GM13976 (cell line): Measurements from ENCODE around the gene TMEM37.

Source experiments
- DNase-seq: peaks from one replicate; pipeline ENCODE4 v3.0.0; 2012; ENCODE audit warnings: low spot score
- in situ Hi-C: fragments of 300-500 bp; cut with MboI; formaldehyde crosslinking; loops from one replicate; pipeline ENCODE4 v1.12.0; 2022; ENCODE audit warnings: low sequenced_read_pairs, mixed read lengths, inconsistent platforms; ENCODE audit not compliant: unreplicated experiment
- TF ChIP-seq, protein P1 (sequence below): IDR thresholded peaks from 2 replicates; pipeline ENCODE4 v1.5.1; 2012; ENCODE audit warnings: borderline replicate concordance, mild to moderate bottlenecking; ENCODE audit not compliant: insufficient read depth; ENCODE audit errors: extremely low read depth, missing control alignments, control extremely low read depth

Gene TMEM37

GRCh38 chr2:119463990-119464389 is 32.3 kb downstream of the TMEM37 start:
- DNase-seq = no peak
- TF ChIP-seq, protein P1, sequence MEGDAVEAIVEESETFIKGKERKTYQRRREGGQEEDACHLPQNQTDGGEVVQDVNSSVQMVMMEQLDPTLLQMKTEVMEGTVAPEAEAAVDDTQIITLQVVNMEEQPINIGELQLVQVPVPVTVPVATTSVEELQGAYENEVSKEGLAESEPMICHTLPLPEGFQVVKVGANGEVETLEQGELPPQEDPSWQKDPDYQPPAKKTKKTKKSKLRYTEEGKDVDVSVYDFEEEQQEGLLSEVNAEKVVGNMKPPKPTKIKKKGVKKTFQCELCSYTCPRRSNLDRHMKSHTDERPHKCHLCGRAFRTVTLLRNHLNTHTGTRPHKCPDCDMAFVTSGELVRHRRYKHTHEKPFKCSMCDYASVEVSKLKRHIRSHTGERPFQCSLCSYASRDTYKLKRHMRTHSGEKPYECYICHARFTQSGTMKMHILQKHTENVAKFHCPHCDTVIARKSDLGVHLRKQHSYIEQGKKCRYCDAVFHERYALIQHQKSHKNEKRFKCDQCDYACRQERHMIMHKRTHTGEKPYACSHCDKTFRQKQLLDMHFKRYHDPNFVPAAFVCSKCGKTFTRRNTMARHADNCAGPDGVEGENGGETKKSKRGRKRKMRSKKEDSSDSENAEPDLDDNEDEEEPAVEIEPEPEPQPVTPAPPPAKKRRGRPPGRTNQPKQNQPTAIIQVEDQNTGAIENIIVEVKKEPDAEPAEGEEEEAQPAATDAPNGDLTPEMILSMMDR = no peak
- in situ Hi-C loops = no loop called here

- TF ChIP-seq, protein P1 = no peak
- in situ Hi-C loops = loop anchor here (5.0 kb wide), 1 partner anchor 58 kb away; no protein-coding TSS in a partner anchor
These were observed 33.3 kb downstream of the TMEM37 start for GRCh38 chr2:119464981-119465380.

GRCh38 chr2:119465687-119466086 is 34.0 kb downstream of the TMEM37 start:
- TF ChIP-seq, protein P1 = no peak
- no peak for DNase-seq
- in situ Hi-C loops = loop anchor here (5.0 kb wide), 1 partner anchor 58 kb away; no protein-coding TSS in a partner anchor

More at GRCh38 chr2:119464981-119465380, 33.3 kb downstream of the TMEM37 start:
- DNase-seq = no peak

GRCh38 chr2:119466373-119466772 is 34.7 kb downstream of the TMEM37 start:
- DNase-seq = no peak
- in situ Hi-C loops = loop anchor here (5.0 kb wide), 1 partner anchor 59 kb away; no protein-coding TSS in a partner anchor
- TF ChIP-seq, protein P1 = no peak

- DNase-seq = no peak
- in situ Hi-C loops = loop anchor here (5.0 kb wide), 1 partner anchor 61 kb away; no protein-coding TSS in a partner anchor
- TF ChIP-seq, protein P1 = no peak
These were observed 36.7 kb downstream of the TMEM37 start for GRCh38 chr2:119468154-119468955.

- DNase-seq = no peak
- TF ChIP-seq, protein P1 = no peak
- in situ Hi-C loops = loop anchor here (5.0 kb wide), 1 partner anchor 62 kb away; no protein-coding TSS in a partner anchor
These were observed 37.5 kb downstream of the TMEM37 start for GRCh38 chr2:119469131-119469530.
